H1 (cell line): ENCODE data around the gene DDR2. TPM values are rescaled to one million over a fixed set of nuclear protein-coding genes. Genes with fewer than 3 reads are reported as not detected.

ENCODE experiments used
- CTCF ChIA-PET: fragments of 300-600 bp; sonication (Branson Sonifier 250); formaldehyde crosslinking; loops from one replicate; lab custom pipeline; 2021; ENCODE audit not compliant: partially characterized antibody; lab: Charles Lee
- POLR2A ChIA-PET: fragments of 300-600 bp; sonication (Branson Sonifier 250); formaldehyde crosslinking; loops from one replicate; lab custom pipeline; 2021; ENCODE audit warnings: inconsistent platforms; ENCODE audit not compliant: partially characterized antibody; lab: Charles Lee
- DNase-seq, 2 experiments: peaks; one replicate each; pipeline versions ENCODE4 v3.0.0 to v3.0.0-alpha.2; 2010 to 2022; ENCODE audit warnings: low spot score in 2 of 2, low read depth in 1 of 2, mixed read lengths in 1 of 2
- FAIRE-seq: peaks from 2 replicates; lab custom pipeline; 2011; peaks lifted over from hg19 to GRCh38; lab: Jason Lieb, UNC
- H2AFZ ChIP-seq: 2 replicates; pipeline ENCODE4 v1.8.1; 2012; ENCODE audit warnings: low read length, inconsistent platforms
- H2AK5ac ChIP-seq: 2 replicates; pipeline ENCODE4 v1.6.1; 2013; ENCODE audit warnings: low read depth, low read length
- H2BK120ac ChIP-seq: replicated peaks from 2 replicates; pipeline ENCODE3; 2013; ENCODE audit warnings: low read depth, low read length, inconsistent platforms
- H2BK12ac ChIP-seq: 2 replicates; pipeline ENCODE4 v1.6.1; 2013; ENCODE audit warnings: low read depth, low read length
- H2BK15ac ChIP-seq: 2 replicates; pipeline ENCODE4 v1.6.1; 2013; ENCODE audit warnings: low read length
- H2BK20ac ChIP-seq: 2 replicates; pipeline ENCODE4 v1.6.1; 2013; ENCODE audit warnings: low read length
- H2BK5ac ChIP-seq: 2 replicates; pipeline ENCODE4 v1.6.1; 2013; ENCODE audit warnings: low read depth, low read length
- H3K14ac ChIP-seq: 2 replicates; pipeline ENCODE4 v1.6.1; 2013; ENCODE audit warnings: inconsistent platforms; ENCODE audit not compliant: insufficient read length
- H3K18ac ChIP-seq: 2 replicates; pipeline ENCODE4 v1.6.1; 2013; ENCODE audit warnings: low read length; ENCODE audit errors: extremely low read depth
- H3K23ac ChIP-seq: 2 replicates; pipeline ENCODE4 v1.6.1; 2013; ENCODE audit warnings: inconsistent platforms; ENCODE audit not compliant: insufficient read length
- H3K23me2 ChIP-seq: 2 replicates; pipeline ENCODE4 v1.6.1; 2013; ENCODE audit warnings: low read depth, low read length
- H3K27ac ChIP-seq: 2 replicates; pipeline ENCODE4 v1.6.1; 2011; ENCODE audit warnings: low read depth, low read length, inconsistent platforms
- H3K27me3 ChIP-seq, 4 experiments: replicated peaks in 1 of 4; 1 replicate in 1 of 4; 2 replicates in 3 of 4; pipeline versions ENCODE4 v1.6.1 to v1.8.1; 2011 to 2013; ENCODE audit warnings: low read length in 3 of 4, mild to moderate bottlenecking in 3 of 4, inconsistent platforms in 2 of 4, mixed read lengths in 2 of 4, moderate library complexity in 1 of 4; ENCODE audit not compliant: control insufficient read depth in 3 of 4, insufficient read depth in 3 of 4; ENCODE audit errors: extremely low read depth in 1 of 4
- H3K36me3 ChIP-seq, 4 experiments: 2 replicates each; pipeline versions ENCODE4 v1.6.1 to v1.8.1; 2011 to 2013; ENCODE audit warnings: mild to moderate bottlenecking in 4 of 4, low read length in 3 of 4, moderate library complexity in 2 of 4, control low read depth in 1 of 4, inconsistent platforms in 1 of 4; ENCODE audit not compliant: insufficient read depth in 4 of 4, control insufficient read depth in 2 of 4
- H3K4ac ChIP-seq: replicated peaks from 2 replicates; pipeline ENCODE3; 2013; ENCODE audit warnings: low read length, low read depth, mixed read lengths, inconsistent platforms; ENCODE audit not compliant: insufficient read length
- H3K4me1 ChIP-seq, 4 experiments: replicated peaks in 1 of 4; 1 replicate in 1 of 4; 2 replicates in 3 of 4; pipeline versions ENCODE4 v1.6.1 to v1.8.1; 2011 to 2013; ENCODE audit warnings: low read length in 3 of 4, inconsistent platforms in 2 of 4, mixed read lengths in 1 of 4; ENCODE audit not compliant: insufficient read depth in 4 of 4, control insufficient read depth in 3 of 4
- H3K4me2 ChIP-seq, 2 experiments: 2 replicates each; pipeline versions ENCODE4 v1.6.1 to v1.8.1; 2011 to 2013; ENCODE audit warnings: low read depth in 2 of 2, low read length in 2 of 2, control low read depth in 1 of 2, inconsistent platforms in 1 of 2, mild to moderate bottlenecking in 1 of 2; ENCODE audit not compliant: insufficient read depth in 1 of 2
- H3K4me3 ChIP-seq, 4 experiments: fragments of 200-600, 300-600 bp in 1 of 4; sonication (generic), shearing (Covaris generic), sonication (Bioruptor Twin) in 1 of 4; 2 replicates each; pipeline versions ENCODE4 v1.5.1 to v1.8.1; 2011 to 2016; ENCODE audit warnings: low read length in 4 of 4, low read depth in 3 of 4, control low read depth in 2 of 4, inconsistent platforms in 2 of 4, mild to moderate bottlenecking in 2 of 4, mixed read lengths in 1 of 4, moderate library complexity in 1 of 4; ENCODE audit not compliant: insufficient read depth in 2 of 4; ENCODE audit errors: extremely low read depth in 1 of 4
- H3K56ac ChIP-seq: replicated peaks from 2 replicates; pipeline ENCODE3; 2013; ENCODE audit warnings: low read depth, mild to moderate bottlenecking, mixed read lengths, low read length, inconsistent platforms; ENCODE audit not compliant: insufficient read length
- H3K79me1 ChIP-seq: 2 replicates; pipeline ENCODE4 v1.6.1; 2013; ENCODE audit warnings: low read depth, low read length, control low read depth
- H3K79me2 ChIP-seq, 2 experiments: 2 replicates each; pipeline versions ENCODE4 v1.6.1 to v1.8.1; 2012 to 2013; ENCODE audit warnings: low read length in 2 of 2, mild to moderate bottlenecking in 2 of 2, inconsistent platforms in 1 of 2; ENCODE audit not compliant: insufficient read depth in 2 of 2, control insufficient read depth in 1 of 2
- H3K9ac ChIP-seq, 4 experiments: replicated peaks in 1 of 4; 1 replicate in 1 of 4; 2 replicates in 3 of 4; pipeline versions ENCODE4 v1.6.1 to v1.8.1; 2011 to 2013; ENCODE audit warnings: low read depth in 3 of 4, low read length in 3 of 4, control low read depth in 2 of 4, mild to moderate bottlenecking in 2 of 4, moderate library complexity in 2 of 4, inconsistent platforms in 1 of 4; ENCODE audit errors: extremely low read depth in 1 of 4
- H3K9me3 ChIP-seq, 2 experiments: 2 replicates each; pipeline versions ENCODE4 v1.6.1 to v1.8.1; 2012 to 2013; ENCODE audit warnings: mild to moderate bottlenecking in 2 of 2, moderate library complexity in 2 of 2, control low read depth in 1 of 2, inconsistent platforms in 1 of 2, low read depth in 1 of 2, low read length in 1 of 2, mixed read lengths in 1 of 2; ENCODE audit not compliant: insufficient read depth in 2 of 2
- H4K20me1 ChIP-seq, 2 experiments: replicated peaks in 1 of 2; 2 replicates each; pipeline versions ENCODE3 to v1.8.1; 2011 to 2013; ENCODE audit warnings: inconsistent platforms in 2 of 2, low read length in 2 of 2, mild to moderate bottlenecking in 1 of 2; ENCODE audit not compliant: insufficient read depth in 2 of 2, control insufficient read depth in 1 of 2
- H4K5ac ChIP-seq: 2 replicates; pipeline ENCODE4 v1.6.1; 2013; ENCODE audit warnings: low read length, low read depth, mixed read lengths, inconsistent platforms; ENCODE audit not compliant: insufficient read length
- H4K8ac ChIP-seq: 2 replicates; pipeline ENCODE4 v1.8.0; 2013; ENCODE audit warnings: mild to moderate bottlenecking, moderate library complexity, low read length, inconsistent platforms; ENCODE audit not compliant: insufficient read depth; ENCODE audit errors: extremely low read depth
- H4K91ac ChIP-seq: replicated peaks from 2 replicates; pipeline ENCODE3; 2013; ENCODE audit warnings: low read length, mixed read lengths, inconsistent platforms; ENCODE audit not compliant: insufficient read length
- CREB1 ChIP-seq: IDR thresholded peaks from 2 replicates; pipeline ENCODE4 v1.6.1; 2012; ENCODE audit warnings: inconsistent platforms
- CTBP2 ChIP-seq: IDR thresholded peaks from 2 replicates; pipeline ENCODE4 v1.7.0; 2011; ENCODE audit warnings: borderline replicate concordance, mild to moderate bottlenecking, moderate library complexity, mixed read lengths, low read length; ENCODE audit not compliant: insufficient read depth, insufficient read length
- EZH2 ChIP-seq: fragments of 200-600 bp; sonication (generic); IDR thresholded peaks from 2 replicates; pipeline ENCODE4 v1.7.1; 2012; ENCODE audit warnings: low read depth, mild to moderate bottlenecking, moderate library complexity, low read length, inconsistent platforms; ENCODE audit not compliant: severe bottlenecking
- PHF8 ChIP-seq: fragments of 200-600 bp; sonication (generic); conservative IDR thresholded peaks from 2 replicates; pipeline ENCODE4 v1.7.1; 2012; ENCODE audit warnings: low read depth, mild to moderate bottlenecking, inconsistent platforms, low read length, moderate library complexity
- POU5F1 ChIP-seq: IDR thresholded peaks from 2 replicates; pipeline ENCODE4 v1.6.1; 2011; ENCODE audit warnings: low read depth, mild to moderate bottlenecking, low read length, moderate library complexity
- RAD21 ChIP-seq, 2 experiments: IDR thresholded peaks in 1 of 2; conservative IDR thresholded peaks in 1 of 2; 2 replicates each; pipeline ENCODE4 v1.6.1; 2011; ENCODE audit warnings: low read depth in 2 of 2, low read length in 2 of 2, improper control_type of control experiment in 1 of 2, inconsistent platforms in 1 of 2, mild to moderate bottlenecking in 1 of 2, moderate library complexity in 1 of 2
- SIN3A ChIP-seq, 2 experiments: IDR thresholded peaks in 1 of 2; conservative IDR thresholded peaks in 1 of 2; 2 replicates each; pipeline ENCODE4 v1.6.1; 2011 to 2012; ENCODE audit warnings: low read length in 2 of 2, improper control_type of control experiment in 1 of 2, low read depth in 1 of 2, mild to moderate bottlenecking in 1 of 2
- SIRT6 ChIP-seq: IDR thresholded peaks from one replicate; pipeline ENCODE4 v1.7.1; 2012; ENCODE audit warnings: low read length, inconsistent platforms
- SP2 ChIP-seq: IDR thresholded peaks from 2 replicates; pipeline ENCODE4 v1.6.1; 2012; ENCODE audit warnings: mild to moderate bottlenecking, low read length, inconsistent platforms
- SRF ChIP-seq: IDR thresholded peaks from 2 replicates; pipeline ENCODE4 v1.6.1; 2011; ENCODE audit warnings: mild to moderate bottlenecking, low read depth, low read length, moderate library complexity
- YY1 ChIP-seq: IDR thresholded peaks from 2 replicates; pipeline ENCODE4 v1.6.1; 2011; ENCODE audit warnings: low read depth, mild to moderate bottlenecking, low read length
- WGBS, 2 experiments: shearing (Covaris generic) in 1 of 2; methylation state at CpG; one replicate each; pipeline versions ENCODE4 v1.1.6 to v1.1.7; 2013 to 2015; ENCODE audit warnings: low lambda C conversion rate in 2 of 2, mixed read lengths in 2 of 2, inconsistent platforms in 1 of 2, low coverage in 1 of 2, missing lambda C conversion rate in 1 of 2; ENCODE audit not compliant: insufficient replicate concordance in 2 of 2, insufficient coverage in 1 of 2, insufficient read length in 1 of 2; ENCODE audit errors: extremely low coverage in 1 of 2, missing lambda C conversion rate in 1 of 2; 5-methylcytosine and 5-hydroxymethylcytosine counted together
- polyA plus RNA-seq, 7 experiments: library from polyadenylated mRNA; depleted of rRNA in 3 of 7; stranded (reverse) in 5 of 7; unstranded in 2 of 7; fragments of >200 nt in 5 of 7; fragments of 200-250 nt in 2 of 7; gene quantifications; 1 replicate in 5 of 7; 2 replicates in 1 of 7; 4 replicates in 1 of 7; pipeline versions ENCODE4 v1.2.1 to v1.2.3, GENCODE V29; 2011 to 2013; ENCODE audit warnings: missing spikeins in 2 of 7, mixed read lengths in 2 of 7
- total RNA-seq: library from RNA; stranded (reverse); fragmentation: NEBNext Ultra II Directional; extraction: Animal tissue kit (Norgen Biotek cat#: 25700); gene quantifications from 2 replicates; pipeline ENCODE4 v1.2.1, GENCODE V29; 2021
- TF ChIP-seq, protein P1 (sequence below): IDR thresholded peaks from 2 replicates; pipeline ENCODE4 v1.6.1; 2012; ENCODE audit warnings: inconsistent platforms

Gene DDR2
- total and polyA plus RNA-seq, 2 of the 8 experiments (the other 6 are each of a cell fraction or from before 2014, with no cell fraction given) = 1.00 to 2.1 TPM

DNA sequence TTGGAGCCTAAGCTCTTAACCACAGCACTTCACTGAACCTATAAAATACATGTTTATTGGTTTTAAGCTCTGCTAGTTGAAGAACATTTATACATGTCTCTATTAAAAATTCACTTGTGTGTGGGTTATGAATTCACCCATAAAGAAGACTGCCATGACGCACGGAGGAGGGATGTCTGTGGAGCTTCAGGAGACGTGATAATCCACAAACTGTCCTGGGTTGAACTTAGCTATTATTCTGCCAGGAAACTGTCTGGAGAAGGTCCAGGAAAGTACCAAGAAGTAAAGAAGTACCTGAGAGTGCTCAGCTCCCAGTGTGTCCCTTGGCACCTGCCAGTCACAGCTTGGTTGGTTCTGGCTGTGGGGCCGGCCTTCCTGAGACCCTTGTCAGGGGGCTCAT is 56.3 kb downstream of the DDR2 start:
- H3K56ac ChIP-seq = no peak overlapping the region
- no peak overlapping the region for H2BK120ac ChIP-seq
- H3K27ac ChIP-seq = no peak overlapping the region
- no peak overlapping the region for H4K91ac ChIP-seq
- FAIRE-seq (no peak), DNase-seq (no peak)
- no peak overlapping the region for H4K8ac ChIP-seq
- no peak overlapping the region for H3K23ac ChIP-seq
- H2BK12ac ChIP-seq = no peak overlapping the region
- H3K18ac ChIP-seq = no peak overlapping the region
- no peak overlapping the region for H3K14ac ChIP-seq
- H3K79me2 ChIP-seq = no peaks in the 10 kb centered on the region
- peaks cover 0 to 6% (median 4%) of the 10 kb centered on the region in 4 experiments; a peak in 5 of 7 replicates for H3K4me1 ChIP-seq
- no peak overlapping the region for H2BK5ac ChIP-seq
- no peak overlapping the region for H3K9ac ChIP-seq
- no peak overlapping the region for H4K5ac ChIP-seq
- POLR2A ChIA-PET = interaction anchor here (1.0 kb wide), 1 partner anchor 8 kb away, joined by 3 read pairs; no protein-coding TSS in a partner anchor
- H2BK15ac ChIP-seq = no peak overlapping the region
- whole genome bisulfite sequencing, 2 experiments = 95% methylated on average over 4 of the region's 4 CpGs; no CpG with 5 or more reads in 1 of the 2 experiments
- no peak overlapping the region for H2AFZ ChIP-seq
- CTCF ChIA-PET = interaction anchor here (0.7 to 1.5 kb wide), 2 partner anchors 11 to 112 kb away, joined by 3 to 4 read pairs; no protein-coding TSS in a partner anchor
- H3K27me3 ChIP-seq = no peaks in the 10 kb centered on the region; a peak in 1 of 7 replicates
- H3K79me1 ChIP-seq = no peaks in the 10 kb centered on the region
- H3K36me3 ChIP-seq = no peaks in the 10 kb centered on the region
- no peaks in the 10 kb centered on the region for H3K9me3 ChIP-seq
- no peak overlapping the region for H2AK5ac ChIP-seq
- H3K4me2 ChIP-seq = no peak overlapping the region
- no peaks in the 10 kb centered on the region for H4K20me1 ChIP-seq
- no peak overlapping the region for H3K4me3 ChIP-seq
- H3K23me2 ChIP-seq = no peaks in the 10 kb centered on the region
- H3K4ac ChIP-seq = no peak overlapping the region
- no peak overlapping the region for H2BK20ac ChIP-seq
- TF ChIP-seq CTBP2 = no peak
- no peak for TF ChIP-seq SRF
- TF ChIP-seq POU5F1 = no peak
- no peak for TF ChIP-seq EZH2
- TF ChIP-seq, protein P1, sequence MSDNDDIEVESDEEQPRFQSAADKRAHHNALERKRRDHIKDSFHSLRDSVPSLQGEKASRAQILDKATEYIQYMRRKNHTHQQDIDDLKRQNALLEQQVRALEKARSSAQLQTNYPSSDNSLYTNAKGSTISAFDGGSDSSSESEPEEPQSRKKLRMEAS = no peak
- TF ChIP-seq SP2 = no peak
- TF ChIP-seq SIN3A (conservative IDR thresholded peaks at IDR 0.05 in 1 of 2, IDR thresholded peaks at IDR 0.05 in 1 of 2; ENCODE audit: low read depth in 1 of 2, low read length in 2 of 2) = no peak
- TF ChIP-seq PHF8 = no peak
- TF ChIP-seq RAD21 (IDR thresholded peaks at IDR 0.05 in 1 of 2, conservative IDR thresholded peaks at IDR 0.05 in 1 of 2; ENCODE audit: low read depth in 2 of 2, low read length in 2 of 2) = no peak
- TF ChIP-seq CREB1 = no peak
- no peak for TF ChIP-seq YY1
- TF ChIP-seq SIRT6 = no peak
